Activated CD4-positive, alpha-beta T cell treated with anti-CD3 and anti-CD28 coated beads for 4 hours (primary cell): Measurements from ENCODE around the gene GTF2F1.
A peak's percentile ranks its signal among the peaks of the same experiment; 100 is the strongest.
"Not testable (repeated sequence)": the region's sequence is repeated elsewhere in the genome, so short reads cannot be mapped to it uniquely, and the experiment has no call there.

Experiments
- DNase-seq, 2 donors: peaks; one replicate each; pipeline ENCODE4 v3.0.0-alpha.2; 2020

The GTF2F1 gene

GRCh38 chr19:6416658-6417405, 23.9 kb upstream of the GTF2F1 start:
- DNase-seq, result no peak

GRCh38 chr19:6415591-6416190, 22.7 kb upstream of the GTF2F1 start:
- DNase-seq, result no peak

GRCh38 chr19:6414793-6415590, 22.0 kb upstream of the GTF2F1 start:
- no peak for DNase-seq

GRCh38 chr19:6413721-6414643, 21.0 kb upstream of the GTF2F1 start:
- no peak for DNase-seq

- no peak for DNase-seq
Measured at GRCh38 chr19:6413291-6413690, 20.3 kb upstream of the GTF2F1 start.

- DNase-seq, result peak; percentile 44 to 47
Measured at GRCh38 chr19:6412447-6413091, 19.6 kb upstream of the GTF2F1 start.

GRCh38 chr19:6412061-6412446, 19.1 kb upstream of the GTF2F1 start:
- DNase-seq, result no peak

- DNase-seq, result no peak
Measured at GRCh38 chr19:6409346-6409745, 16.4 kb upstream of the GTF2F1 start.

GRCh38 chr19:6406401-6406800, 13.4 kb upstream of the GTF2F1 start:
- DNase-seq, result no peak

GRCh38 chr19:6402837-6403608, 10.1 kb upstream of the GTF2F1 start:
- no peak for DNase-seq

GRCh38 chr19:6402058-6402457, 9.1 kb upstream of the GTF2F1 start:
- no peak for DNase-seq

- not testable (repeated sequence) for DNase-seq
Measured at GRCh38 chr19:6400062-6400944, 7.3 kb upstream of the GTF2F1 start.

- no peak for DNase-seq
Measured at GRCh38 chr19:6396305-6396704, 3.3 kb upstream of the GTF2F1 start.

- no peak for DNase-seq
Measured at GRCh38 chr19:6394831-6395230, 1.9 kb upstream of the GTF2F1 start.

- DNase-seq, result peak; percentile 69 to 75
Measured at GRCh38 chr19:6393983-6394412, 1.0 kb upstream of the GTF2F1 start.

GRCh38 chr19:6392221-6393073, 517 bp downstream of the GTF2F1 start:
- DNase-seq, result no peak

- DNase-seq, result no peak
Measured at GRCh38 chr19:6387372-6387771, 5.6 kb downstream of the GTF2F1 start.

- no peak for DNase-seq
Measured at GRCh38 chr19:6384381-6384780, 8.6 kb downstream of the GTF2F1 start.

- DNase-seq, result no peak
Measured at GRCh38 chr19:6383188-6383587, 9.8 kb downstream of the GTF2F1 start.
